Measurements from ENCODE around the gene CCDC13.

DNA sequence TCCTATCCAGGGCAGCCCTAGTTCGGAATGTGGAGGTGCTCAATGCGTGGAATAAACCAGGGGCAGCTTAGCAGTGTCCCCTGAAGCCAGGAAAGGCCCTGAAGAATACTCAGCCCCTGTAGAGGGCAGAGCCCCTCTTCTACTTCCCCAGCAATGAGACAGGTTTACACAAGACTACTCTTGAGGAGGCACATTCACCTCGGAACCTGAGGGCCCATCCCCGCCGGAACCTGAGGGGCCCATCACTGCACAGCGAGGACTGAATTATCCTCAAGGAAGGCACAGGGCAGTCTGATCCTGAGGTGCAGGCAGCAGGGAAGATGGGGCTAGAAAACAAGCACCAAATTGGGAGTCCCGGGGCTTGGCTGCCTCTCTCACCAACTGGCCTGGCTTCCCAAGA is 22.2 kb downstream of the CCDC13 start:
- no peak for TF ChIP-seq EP300 (conservative IDR thresholded peaks at IDR 0.05; ENCODE audit: poor library complexity, severe bottlenecking)
- no peak for TF ChIP-seq EZH2 (IDR thresholded peaks at IDR 0.05; ENCODE audit: borderline replicate concordance, insufficient read depth, low read length, poor library complexity, severe bottlenecking)
- no peak for TF ChIP-seq CTCF (IDR thresholded peaks at IDR 0.05; ENCODE audit: poor library complexity, severe bottlenecking)
- TF ChIP-seq SMC3 (conservative IDR thresholded peaks at IDR 0.05; ENCODE audit: poor library complexity) = no peak
- no peak for TF ChIP-seq RAD21 (conservative IDR thresholded peaks at IDR 0.05)
- TF ChIP-seq MXI1 (conservative IDR thresholded peaks at IDR 0.05; ENCODE audit: poor library complexity, severe bottlenecking) = no peak

All from neural cell (in vitro differentiated cells).